GM21447 (cell line): Measurements from ENCODE around the gene SLC9C2.
"Not testable (repeated sequence)": the region's sequence is repeated elsewhere in the genome, so short reads cannot be mapped to it uniquely, and the experiment has no call there.

Experiments used
- ATAC-seq: cut with Tn5 transposase; IDR thresholded peaks from one replicate; pipeline ENCODE4 v1.9.1; 2021; ENCODE audit not compliant: unreplicated experiment

SLC9C2 gene

GRCh38 chr1:173581383-173582079, 21.3 kb downstream of the SLC9C2 start:
- ATAC-seq, result no peak

DNA sequence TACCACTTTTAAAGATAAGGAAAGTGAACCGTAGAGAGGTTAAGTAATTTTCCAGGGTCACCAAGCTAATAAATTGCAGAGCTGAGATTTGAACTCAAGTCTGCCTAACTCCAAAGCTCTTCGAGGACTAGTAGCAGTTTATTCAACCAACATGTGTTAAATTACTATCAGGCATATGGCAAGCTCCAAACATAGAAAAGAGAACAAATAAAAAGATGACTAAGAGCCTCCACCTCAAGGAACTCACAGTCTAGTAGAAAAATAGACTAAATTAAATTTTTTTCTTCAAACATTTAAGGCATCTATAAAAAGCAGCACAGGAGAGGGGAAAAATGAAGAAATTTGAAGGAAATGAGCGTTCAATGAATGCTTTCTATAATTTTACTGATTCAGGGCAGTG, 22.2 kb downstream of the SLC9C2 start:
- no peak for ATAC-seq

- no peak for ATAC-seq
Measured at GRCh38 chr1:173580071-173580470, 22.8 kb downstream of the SLC9C2 start.

DNA sequence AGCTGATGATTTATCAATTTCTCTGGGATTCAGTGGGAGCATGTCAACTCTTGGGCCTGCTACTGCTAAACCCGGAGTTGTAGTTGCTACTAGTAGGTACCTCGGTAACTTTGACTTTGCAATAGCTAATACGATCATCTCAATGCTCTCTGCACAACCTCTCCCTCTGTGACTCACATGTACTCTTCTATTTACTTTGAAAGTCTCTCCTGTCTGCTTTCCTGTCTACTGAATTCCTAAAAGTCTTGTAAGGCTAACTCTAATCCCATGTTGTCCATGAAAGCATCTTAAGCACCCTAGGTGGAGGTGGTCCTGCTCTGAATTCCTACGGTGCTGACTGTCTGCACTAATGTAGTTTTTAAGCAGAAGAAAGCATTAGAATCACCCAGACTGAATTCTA, 29.3 kb downstream of the SLC9C2 start:
- ATAC-seq, result no peak

GRCh38 chr1:173572201-173572873, 30.5 kb downstream of the SLC9C2 start:
- no peak for ATAC-seq

DNA sequence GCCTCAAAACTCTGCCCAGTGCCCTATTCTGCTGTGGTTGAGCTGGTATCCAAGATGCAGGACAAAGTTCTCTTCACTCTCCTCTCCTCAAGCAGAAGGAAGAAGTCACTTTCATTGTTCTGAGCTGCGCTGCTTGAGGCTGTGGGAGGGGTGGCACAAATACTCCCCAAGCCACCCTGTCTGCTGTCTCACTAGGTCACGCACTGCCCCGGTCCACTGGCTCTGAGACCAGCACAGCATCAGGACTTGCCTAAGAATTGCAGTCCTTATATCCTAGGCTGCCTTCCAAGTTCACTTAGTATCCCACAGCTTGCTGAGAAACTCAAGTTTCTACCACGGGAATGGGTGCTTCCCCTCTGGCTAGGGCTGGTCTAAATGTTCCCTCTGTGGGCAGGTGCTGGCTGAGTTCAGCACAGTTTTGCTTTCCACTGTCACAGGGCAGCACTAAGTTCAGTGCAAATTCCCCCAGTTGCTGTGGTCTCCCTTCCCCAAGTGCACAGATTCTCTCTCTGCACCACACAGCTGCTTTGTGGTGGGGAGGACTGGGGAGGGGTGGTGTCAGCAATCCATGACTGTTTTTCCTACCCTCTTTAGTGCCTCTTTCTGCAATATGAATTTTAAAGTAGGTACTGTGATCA, 32.4 kb downstream of the SLC9C2 start:
- ATAC-seq, result peak; percentile 77

- no peak for ATAC-seq
Measured at GRCh38 chr1:173568483-173568882, 34.4 kb downstream of the SLC9C2 start.

DNA sequence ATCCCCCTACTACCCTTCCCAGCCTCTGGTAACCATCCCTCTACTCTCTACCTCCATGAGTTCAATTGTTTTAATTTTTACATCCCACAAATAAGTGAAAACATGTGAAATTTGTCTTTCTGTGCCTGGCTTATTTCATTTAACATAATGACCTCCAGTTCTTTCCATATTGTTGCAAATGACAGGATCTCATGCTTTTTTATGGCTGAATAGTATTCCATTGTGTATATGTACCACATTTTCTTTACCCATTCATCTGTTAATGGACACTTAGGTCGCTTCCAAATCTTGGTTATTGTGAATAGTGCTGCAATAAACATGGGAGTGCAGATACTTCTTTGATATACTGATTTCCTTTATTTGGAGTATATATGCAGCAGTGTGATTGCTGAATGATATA, 39.0 kb downstream of the SLC9C2 start:
- not testable (repeated sequence) for ATAC-seq

- ATAC-seq, result no peak
Measured at GRCh38 chr1:173562813-173563212, 40.1 kb downstream of the SLC9C2 start.

DNA sequence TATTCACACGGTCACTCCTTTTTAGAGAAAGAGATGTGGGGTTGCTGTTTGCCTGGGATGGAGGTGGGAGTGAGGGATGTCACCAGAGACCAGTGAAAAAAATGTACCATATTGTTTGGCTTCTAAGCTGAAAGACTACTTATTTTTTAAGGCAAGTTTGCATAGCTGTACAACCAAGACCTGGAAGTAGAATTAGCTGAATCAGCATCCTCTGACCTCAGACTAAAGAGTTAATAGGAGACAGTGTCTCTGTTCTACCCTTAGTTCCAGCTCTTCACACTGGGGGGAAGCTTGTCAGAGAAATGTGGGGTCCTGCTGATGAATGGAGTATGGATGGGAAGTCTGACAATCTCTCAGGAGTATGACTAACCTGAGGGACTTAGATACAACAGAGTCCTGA, 41.6 kb downstream of the SLC9C2 start:
- no peak for ATAC-seq

DNA sequence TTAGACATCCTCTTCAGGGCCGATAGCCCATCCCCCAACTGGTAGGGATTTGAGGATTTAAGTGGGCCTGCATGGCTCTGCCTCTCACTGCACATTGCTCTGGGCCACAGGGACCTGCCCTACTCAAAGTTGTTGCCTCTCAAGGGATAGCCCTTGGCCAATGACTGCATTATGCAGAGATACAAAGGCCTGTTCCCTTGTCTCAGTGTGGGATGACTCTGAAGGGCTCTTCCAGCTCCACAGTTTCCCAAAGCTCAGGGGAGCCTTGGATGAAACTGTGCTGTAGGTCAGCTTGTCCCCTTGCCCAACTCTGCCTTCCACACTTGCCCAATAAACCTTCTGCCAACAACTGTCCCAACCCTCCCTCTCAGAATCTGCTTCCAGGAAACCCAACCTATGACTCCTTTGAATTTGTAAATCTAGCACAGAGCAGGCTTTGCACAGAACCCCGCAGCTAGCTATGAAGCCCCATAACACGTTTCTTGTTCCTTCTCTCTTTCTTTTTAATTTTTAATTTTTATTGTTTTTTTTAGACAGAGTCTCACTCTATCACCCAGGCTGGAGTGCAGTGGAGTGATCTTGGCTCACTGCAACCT, 42.5 kb downstream of the SLC9C2 start:
- ATAC-seq, result no peak

DNA sequence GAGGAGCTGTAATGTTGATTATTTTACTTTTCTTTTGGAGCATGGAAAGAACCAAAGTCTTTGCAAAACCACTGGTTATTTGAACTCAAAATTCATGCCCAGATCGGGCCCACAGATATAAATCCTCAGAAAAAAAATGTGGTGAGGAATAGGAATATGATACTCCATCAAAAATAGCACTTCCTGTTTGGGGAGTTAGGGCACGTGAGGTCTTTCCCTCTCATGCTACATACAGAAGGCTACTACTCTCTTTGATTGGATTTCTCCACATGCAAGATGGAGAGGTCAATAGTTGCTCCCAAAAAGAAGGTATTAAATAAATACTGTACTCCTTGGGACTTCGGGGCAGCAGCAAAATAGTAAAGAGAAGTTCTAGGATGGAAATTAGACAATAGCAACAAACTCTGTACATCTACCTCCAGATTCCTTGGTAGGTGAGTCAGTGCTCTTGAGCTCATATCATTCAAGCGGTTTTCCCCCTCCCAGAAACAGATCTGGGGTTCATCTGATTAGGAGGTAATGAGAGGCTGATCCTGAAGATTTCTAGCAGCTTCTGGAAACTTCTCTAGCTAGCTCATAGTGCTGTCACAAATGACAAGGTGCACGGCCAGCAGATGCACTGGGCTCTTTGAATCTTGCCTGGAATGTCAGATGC, 47.1 kb downstream of the SLC9C2 start:
- ATAC-seq, result no peak

GRCh38 chr1:173554541-173555250, 48.2 kb downstream of the SLC9C2 start:
- no peak for ATAC-seq

DNA sequence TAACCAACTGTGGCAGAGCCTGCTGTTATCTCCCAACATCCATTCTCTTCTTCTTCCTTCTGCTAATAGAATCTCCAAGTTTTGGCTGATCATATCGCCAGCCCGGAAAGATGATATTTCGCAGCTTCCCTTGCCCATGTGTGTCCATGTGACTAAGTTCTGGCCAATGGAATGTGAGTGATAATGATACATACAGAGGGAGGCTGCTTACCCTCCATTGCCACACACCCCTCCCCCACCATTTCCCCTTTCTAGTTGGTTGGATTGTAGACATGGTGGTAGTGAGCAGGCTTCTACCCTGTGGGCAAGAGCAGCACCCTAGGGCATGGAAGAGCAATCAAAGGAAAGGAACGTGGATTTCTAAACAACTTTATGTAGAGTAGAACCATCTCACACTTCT, 48.8 kb downstream of the SLC9C2 start:
- ATAC-seq, result no peak

- ATAC-seq, result no peak
Measured at GRCh38 chr1:173553312-173553711, 49.6 kb downstream of the SLC9C2 start.

DNA sequence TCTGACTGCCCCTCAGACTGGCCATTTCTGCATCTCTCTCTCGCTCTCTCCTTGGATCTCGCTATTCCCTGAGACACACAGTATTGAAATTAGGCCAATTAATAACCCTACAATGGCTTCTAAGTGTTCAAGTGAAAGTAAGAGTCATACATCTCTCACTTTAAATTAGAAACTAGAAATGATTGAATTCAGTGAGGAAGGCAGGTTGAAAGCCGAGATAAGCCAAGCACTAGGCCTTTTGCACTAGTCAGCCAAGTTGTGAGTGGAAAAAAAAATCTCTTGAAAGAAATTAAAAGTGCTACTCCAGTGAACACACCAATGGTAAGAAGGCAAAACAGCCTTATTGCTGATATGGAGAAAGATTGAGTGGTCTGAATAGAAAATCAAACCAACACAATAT, 51.2 kb downstream of the SLC9C2 start:
- no peak for ATAC-seq

- no peak for ATAC-seq
Measured at GRCh38 chr1:173549813-173550212, 53.1 kb downstream of the SLC9C2 start.

DNA sequence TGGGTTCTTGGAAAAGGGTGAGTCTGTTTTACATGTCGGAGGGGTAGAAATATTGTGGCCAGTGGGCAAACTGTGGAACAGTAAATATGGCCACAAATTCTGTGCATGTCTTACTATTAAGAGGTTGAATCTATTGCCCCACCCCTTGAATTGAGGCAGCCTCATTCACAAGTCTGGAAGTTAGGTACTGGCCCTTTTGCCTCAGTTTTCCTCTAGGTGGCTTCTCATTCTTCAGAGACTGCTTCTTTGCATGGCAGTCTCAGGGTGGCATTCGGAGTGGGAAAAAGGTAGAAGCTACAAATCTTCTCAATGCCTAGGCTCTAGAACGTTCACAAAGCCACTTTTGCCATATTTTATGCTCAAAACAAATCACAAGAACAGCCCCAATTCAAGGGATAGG, 57.2 kb downstream of the SLC9C2 start:
- no peak for ATAC-seq

DNA sequence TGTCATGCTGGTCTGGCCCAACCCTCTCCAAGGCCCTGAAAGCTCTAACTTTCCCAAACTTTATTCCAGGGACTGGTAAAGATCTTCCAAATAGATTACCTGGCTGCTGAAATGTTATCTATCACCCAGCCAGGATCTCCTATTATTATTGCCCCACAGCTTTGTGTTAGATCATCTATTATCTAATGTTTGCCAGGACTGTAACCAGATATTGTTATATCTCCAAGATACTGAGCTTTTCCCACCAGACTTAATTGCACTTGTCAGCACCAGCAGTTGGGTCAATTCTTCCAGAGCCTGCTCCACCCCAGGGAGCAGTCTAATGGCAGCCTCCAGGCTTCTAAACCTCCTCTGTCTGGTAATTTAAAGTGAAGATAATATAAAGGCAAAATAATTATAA, 66.6 kb downstream of the SLC9C2 start:
- ATAC-seq, result no peak

GRCh38 chr1:173532237-173532636, 70.6 kb downstream of the SLC9C2 start:
- ATAC-seq, result no peak
